PC-9 (cell line): Measurements from ENCODE around the gene OMG. TPM values are rescaled to one million over a fixed set of nuclear protein-coding genes. Genes with fewer than 3 reads are reported as not detected.

Experiments
- BruUV-seq: library from RNA; stranded (reverse); fragments of 400-500 nt; replicated peaks from 2 replicates; lab custom pipeline; 2021; lab: Mats Ljungman, UMichigan
- CTCF ChIA-PET: fragments of 300-600 bp; sonication (Branson Sonifier 250); formaldehyde crosslinking; loops from one replicate; lab custom pipeline; 2022; ENCODE audit warnings: antibody characterized with exemption; lab: Charles Lee
- POLR2A ChIA-PET: fragments of 300-600 bp; sonication (Branson Sonifier 250); formaldehyde crosslinking; loops from one replicate; lab custom pipeline; 2022; ENCODE audit warnings: antibody characterized with exemption; ENCODE audit not compliant: unreplicated experiment; lab: Charles Lee
- DNase-seq, 2 experiments: peaks; one replicate each; pipeline versions ENCODE4 v3.0.0 to v3.0.0-alpha.2; 2015 to 2022; ENCODE audit warnings: mixed read lengths in 1 of 2
- H2AFZ ChIP-seq: fragments of 200-600 bp; sonication (generic); 2 replicates; pipeline ENCODE4 v1.8.1; 2017; ENCODE audit warnings: antibody characterized with exemption
- H3F3A ChIP-seq: fragments of 200-600 bp; sonication (generic); 2 replicates; pipeline ENCODE4 v1.8.1; 2017; ENCODE audit warnings: antibody characterized with exemption, mild to moderate bottlenecking, low read depth; ENCODE audit not compliant: insufficient read depth
- H3K27ac ChIP-seq: fragments of 200-600 bp; sonication (generic); 2 replicates; pipeline ENCODE4 v1.6.1; 2016; ENCODE audit warnings: mixed run types
- H3K27me3 ChIP-seq: fragments of 200-600 bp; sonication (generic); 2 replicates; pipeline ENCODE4 v1.6.1; 2016; ENCODE audit warnings: low read depth, mixed run types; ENCODE audit not compliant: insufficient read depth
- H3K36me3 ChIP-seq: fragments of 200-600 bp; sonication (generic); 2 replicates; pipeline ENCODE4 v1.6.1; 2016; ENCODE audit warnings: low read depth, mixed run types
- H3K4me1 ChIP-seq: fragments of 200-600 bp; sonication (generic); replicated peaks from 2 replicates; pipeline ENCODE4 v1.6.1; 2016; ENCODE audit warnings: mixed run types; ENCODE audit not compliant: insufficient read depth
- H3K4me2 ChIP-seq: fragments of 200-600 bp; sonication (generic); 2 replicates; pipeline ENCODE4 v1.6.1; 2017; ENCODE audit warnings: mixed run types
- H3K4me3 ChIP-seq: fragments of 200-600 bp; sonication (generic); 2 replicates; pipeline ENCODE4 v1.6.1; 2016; ENCODE audit warnings: mixed run types
- H3K79me2 ChIP-seq: fragments of 200-600 bp; sonication (generic); 2 replicates; pipeline ENCODE4 v1.6.1; 2017; ENCODE audit warnings: low read depth, mixed run types
- H3K9me2 ChIP-seq: fragments of 200-600 bp; sonication (generic); 2 replicates; pipeline ENCODE4 v1.8.1; 2017; ENCODE audit warnings: mild to moderate bottlenecking; ENCODE audit not compliant: insufficient read depth
- H3K9me3 ChIP-seq: fragments of 200-600 bp; sonication (generic); 2 replicates; pipeline ENCODE4 v1.8.1; 2016; ENCODE audit warnings: low read depth; ENCODE audit not compliant: insufficient read depth
- H4K20me1 ChIP-seq: fragments of 200-600 bp; sonication (generic); 2 replicates; pipeline ENCODE4 v1.8.1; 2017; ENCODE audit not compliant: insufficient read depth
- CTCF ChIP-seq: fragments of 200-600 bp; sonication (generic); conservative IDR thresholded peaks from 2 replicates; pipeline ENCODE4 v1.6.1; 2017; ENCODE audit warnings: mixed run types, antibody characterized with exemption, mild to moderate bottlenecking, moderate library complexity
- EZH2 ChIP-seq: fragments of 200-600 bp; sonication (generic); IDR thresholded peaks from 2 replicates; pipeline ENCODE4 v1.8.0; 2017; ENCODE audit warnings: antibody characterized with exemption, low read depth
- intact Hi-C: fragments of 100-400 bp; cut with micrococcal nuclease; formaldehyde crosslinking; loops from one replicate; pipeline ENCODE4 v1.10.0; 2022; ENCODE audit not compliant: unreplicated experiment
- total RNA-seq: library from RNA; stranded (reverse); gene quantifications from 2 replicates; pipeline ENCODE4 v1.2.3, GENCODE V29; 2021

The OMG gene
- total RNA-seq, 1 experiment from 2014 or later, result not detected

GRCh38 chr17:31320791-31321190 is 23.8 kb upstream of the OMG start:
- no TSS peak for BruUV-seq
- Histone ChIP-seq H3K9me3 (no peaks in the 10 kb centered on the region), H3K27me3 (no peaks in the 10 kb centered on the region), H3K27ac (no peak overlapping the region), H3K36me3 (0 out of 2 replicates have a peak, but pooled peaks cover 3% of the 10 kb centered on the region), H3K4me1 (no peaks in the 10 kb centered on the region), H3K4me3 (no peak overlapping the region), H4K20me1 (no peaks in the 10 kb centered on the region), H3K4me2 (no peak overlapping the region), H3F3A (0 out of 2 replicates have a peak, but pooled peaks cover 3% of the 10 kb centered on the region), H3K79me2 (no peaks in the 10 kb centered on the region), H2AFZ (no peak overlapping the region), H3K9me2 (no peaks in the 10 kb centered on the region)
- POLR2A ChIA-PET, result no interaction called here
- DNase-seq, result no peak
- intact Hi-C loops, result no loop called here
- no peak for TF ChIP-seq CTCF
- TF ChIP-seq EZH2, result no peak
- CTCF ChIA-PET, result interaction anchor here (0.6 kb wide), 1 partner anchor 160 kb away, joined by 4 read pairs; no protein-coding TSS in a partner anchor

GRCh38 chr17:31320241-31320640 is 23.2 kb upstream of the OMG start:
- Histone ChIP-seq H4K20me1 (no peaks in the 10 kb centered on the region), H3K36me3 (no peaks in the 10 kb centered on the region), H3K9me2 (no peaks in the 10 kb centered on the region), H3K9me3 (no peaks in the 10 kb centered on the region), H2AFZ (no peak overlapping the region), H3K4me2 (no peak overlapping the region), H3K27me3 (no peaks in the 10 kb centered on the region), H3F3A (0 out of 2 replicates have a peak, but pooled peaks cover 3% of the 10 kb centered on the region), H3K79me2 (no peaks in the 10 kb centered on the region), H3K27ac (no peak overlapping the region), H3K4me3 (no peak overlapping the region), H3K4me1 (no peaks in the 10 kb centered on the region)
- no TSS peak for BruUV-seq
- ChIA-PET CTCF (no interaction called here), POLR2A (no interaction called here)
- TF ChIP-seq CTCF, result no peak
- TF ChIP-seq EZH2, result no peak
- no peak for DNase-seq
- intact Hi-C loops, result no loop called here

- no TSS peak for BruUV-seq
- H3K4me1 ChIP-seq, result peaks cover 8% of the 10 kb centered on the region
- no peaks in the 10 kb centered on the region for H3K27me3 ChIP-seq
- no peaks in the 10 kb centered on the region for H3K9me2 ChIP-seq
- no peak for TF ChIP-seq EZH2
- no peak for TF ChIP-seq CTCF
- H4K20me1 ChIP-seq, result no peaks in the 10 kb centered on the region
- CTCF ChIA-PET, result no interaction called here
- peaks cover 12% of the 10 kb centered on the region for H3F3A ChIP-seq
- no peaks in the 10 kb centered on the region for H3K9me3 ChIP-seq
- POLR2A ChIA-PET, result interaction anchor here (0.8 kb wide), 1 partner anchor 546 kb away, joined by 26 read pairs; no protein-coding TSS in a partner anchor
- no peak overlapping the region for H3K4me2 ChIP-seq
- intact Hi-C loops, result no loop called here
- H3K79me2 ChIP-seq, result no peaks in the 10 kb centered on the region
- no peak overlapping the region for H3K4me3 ChIP-seq
- H3K27ac ChIP-seq, result no peak overlapping the region
- H2AFZ ChIP-seq, result no peak overlapping the region
- no peak for DNase-seq
- no peaks in the 10 kb centered on the region for H3K36me3 ChIP-seq
Measured at GRCh38 chr17:31318851-31319661, 22.0 kb upstream of the OMG start.
